ELR (cell line): ENCODE results near the gene MTOR.

Source experiments
- DNase-seq: peaks from one replicate; pipeline ENCODE4 v3.0.0-alpha.2; 2015; ENCODE audit warnings: low read depth

The MTOR gene

GRCh38 chr1:11280719-11281376 is 18.5 kb upstream of the MTOR start:
- DNase-seq, result no peak

- no peak for DNase-seq
Measured at GRCh38 chr1:11279630-11280029, 17.3 kb upstream of the MTOR start.

GRCh38 chr1:11279152-11279551 is 16.8 kb upstream of the MTOR start:
- DNase-seq, result no peak

- peak; percentile 36 for DNase-seq
Measured at GRCh38 chr1:11273595-11274234, 11.4 kb upstream of the MTOR start.

DNA sequence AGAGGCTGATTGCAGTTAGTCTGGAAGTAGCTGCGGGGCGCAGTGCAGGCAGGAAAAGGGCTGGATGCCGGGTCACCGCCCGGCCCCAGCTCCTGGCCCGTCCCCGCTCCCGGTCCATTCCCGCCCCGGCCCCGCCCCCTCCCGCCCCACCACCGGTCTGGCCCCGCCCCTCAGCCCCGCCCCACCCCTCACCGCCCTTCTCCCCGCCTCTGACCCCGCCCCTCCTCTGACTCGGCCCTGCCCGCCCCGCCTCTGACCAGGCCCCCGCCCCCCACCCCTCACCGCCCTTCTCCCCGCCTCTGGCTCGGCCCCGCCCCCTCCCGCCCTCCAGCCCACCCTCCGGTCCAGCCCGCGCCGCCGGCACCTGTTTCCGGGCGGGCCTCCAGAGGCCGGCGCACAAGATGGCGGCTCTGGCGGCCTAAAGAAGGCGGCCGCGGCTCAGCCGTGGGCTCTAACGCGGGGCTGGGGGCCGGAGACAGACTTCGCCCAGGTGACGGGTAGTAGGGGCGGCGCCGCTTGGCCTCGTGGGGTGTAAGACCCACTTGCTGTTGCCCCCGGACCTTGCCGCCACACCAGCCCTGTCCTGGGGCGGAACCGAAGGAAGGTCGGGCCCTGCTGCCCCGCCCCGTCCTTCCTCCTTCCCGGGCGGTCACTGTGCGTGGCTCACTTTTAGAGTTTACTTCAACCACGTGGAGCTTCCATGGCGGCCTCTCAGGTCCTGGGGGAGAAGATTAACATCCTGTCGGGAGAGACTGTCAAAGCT is 10.7 kb upstream of the MTOR start, which contains the start of gene UBIAD1:
Gene UBIAD1, plus strand, starts transcription at position 367 of the 763 bp plus-strand sequence. Its CDS starts 334 bp downstream, at position 701.
- DNase-seq, result peak; percentile 85

- DNase-seq, result no peak
Measured at GRCh38 chr1:11272544-11272831, 10.1 kb upstream of the MTOR start.

DNA sequence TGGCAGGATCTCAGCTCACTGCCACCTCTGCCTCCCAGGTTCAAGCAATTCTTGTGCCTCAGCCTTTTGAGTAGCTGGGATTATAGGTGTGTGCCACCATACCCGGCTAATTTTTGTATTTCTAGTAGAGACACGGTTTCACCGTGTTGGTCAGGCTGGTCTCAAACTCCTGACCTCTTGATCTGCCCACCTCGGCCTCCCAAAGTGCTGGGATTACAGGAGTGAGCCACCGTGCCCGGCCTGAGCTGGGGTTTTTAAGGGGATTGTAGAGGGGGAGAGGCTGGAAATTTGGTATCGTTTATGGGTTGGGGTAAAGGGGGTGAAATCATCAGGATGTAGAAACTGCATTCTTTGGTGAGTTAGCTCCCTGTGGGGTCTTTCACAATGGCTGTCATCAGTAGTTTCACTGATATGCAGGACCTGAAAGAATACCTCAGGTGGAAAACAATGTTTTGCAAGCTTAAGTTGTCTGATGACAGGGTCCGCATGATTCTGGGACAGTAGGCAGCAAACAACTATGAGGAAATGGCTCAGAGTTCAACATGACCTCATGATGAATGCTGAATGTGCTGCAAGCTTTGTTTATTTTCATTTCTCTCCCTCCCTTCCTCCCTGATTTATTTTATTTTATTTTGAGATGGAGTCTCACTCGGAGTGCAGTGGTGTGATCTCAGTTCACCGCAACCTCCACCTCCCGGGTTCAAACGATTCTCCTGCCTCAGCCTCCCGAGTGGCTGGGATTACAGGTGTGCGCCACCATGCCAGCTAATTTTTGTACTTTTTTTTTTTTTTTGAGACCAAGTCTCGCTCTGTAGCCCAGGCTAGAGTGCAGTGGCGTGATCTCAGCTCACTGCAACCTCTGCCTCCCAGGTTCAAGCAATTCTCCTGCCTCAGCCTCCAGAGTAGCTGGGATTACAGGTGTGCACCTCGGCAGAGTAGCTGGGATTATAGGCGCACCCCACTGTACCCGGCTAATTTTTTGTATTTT is 5.3 kb upstream of the MTOR start:
- peak; percentile 81 for DNase-seq

- no peak for DNase-seq
Measured at GRCh38 chr1:11266268-11267074, 4.1 kb upstream of the MTOR start.

DNA sequence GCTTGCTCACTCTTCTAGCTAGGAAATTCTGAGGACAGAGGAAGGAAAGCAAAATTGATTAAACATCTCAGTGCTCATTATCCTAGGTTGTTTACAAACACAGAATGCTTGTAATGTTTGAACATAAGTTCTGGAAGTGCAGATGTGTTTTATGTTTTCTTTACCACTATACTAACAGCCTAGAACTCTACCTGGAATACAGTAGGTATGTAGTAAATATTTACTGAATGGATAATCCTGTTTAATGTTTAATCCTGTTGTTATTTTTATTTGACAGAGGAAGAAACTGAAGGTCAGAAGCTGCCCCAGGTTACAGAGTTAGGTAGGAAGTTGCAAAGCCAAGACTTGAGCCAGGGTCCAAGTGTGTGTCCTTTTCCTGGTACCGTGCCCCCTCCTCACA is 6.1 kb downstream of the MTOR start:
- no peak for DNase-seq

- no peak for DNase-seq
Measured at GRCh38 chr1:11253226-11253625, 9.1 kb downstream of the MTOR start.

GRCh38 chr1:11252538-11252937 is 9.8 kb downstream of the MTOR start:
- no peak for DNase-seq

DNA sequence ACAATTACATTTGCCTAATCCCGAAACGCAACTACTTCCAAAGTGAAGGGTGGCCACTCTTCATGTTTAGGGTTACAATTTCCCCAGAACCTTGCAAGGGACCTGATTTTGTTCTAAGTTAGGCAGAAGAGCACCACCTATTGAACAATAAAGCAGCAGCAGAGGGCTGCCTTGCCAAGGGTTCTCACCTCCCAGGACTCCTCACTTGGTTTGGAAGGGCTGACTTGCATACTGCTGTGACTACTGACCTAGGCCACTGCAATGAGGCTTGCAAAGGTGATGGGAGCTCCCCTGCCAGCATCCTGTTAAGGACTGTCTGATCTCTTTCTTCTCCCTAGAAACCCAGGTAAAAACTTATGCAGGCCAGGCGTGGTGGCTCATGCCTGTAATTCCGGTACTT is 14.2 kb downstream of the MTOR start:
- DNase-seq, result no peak

DNA sequence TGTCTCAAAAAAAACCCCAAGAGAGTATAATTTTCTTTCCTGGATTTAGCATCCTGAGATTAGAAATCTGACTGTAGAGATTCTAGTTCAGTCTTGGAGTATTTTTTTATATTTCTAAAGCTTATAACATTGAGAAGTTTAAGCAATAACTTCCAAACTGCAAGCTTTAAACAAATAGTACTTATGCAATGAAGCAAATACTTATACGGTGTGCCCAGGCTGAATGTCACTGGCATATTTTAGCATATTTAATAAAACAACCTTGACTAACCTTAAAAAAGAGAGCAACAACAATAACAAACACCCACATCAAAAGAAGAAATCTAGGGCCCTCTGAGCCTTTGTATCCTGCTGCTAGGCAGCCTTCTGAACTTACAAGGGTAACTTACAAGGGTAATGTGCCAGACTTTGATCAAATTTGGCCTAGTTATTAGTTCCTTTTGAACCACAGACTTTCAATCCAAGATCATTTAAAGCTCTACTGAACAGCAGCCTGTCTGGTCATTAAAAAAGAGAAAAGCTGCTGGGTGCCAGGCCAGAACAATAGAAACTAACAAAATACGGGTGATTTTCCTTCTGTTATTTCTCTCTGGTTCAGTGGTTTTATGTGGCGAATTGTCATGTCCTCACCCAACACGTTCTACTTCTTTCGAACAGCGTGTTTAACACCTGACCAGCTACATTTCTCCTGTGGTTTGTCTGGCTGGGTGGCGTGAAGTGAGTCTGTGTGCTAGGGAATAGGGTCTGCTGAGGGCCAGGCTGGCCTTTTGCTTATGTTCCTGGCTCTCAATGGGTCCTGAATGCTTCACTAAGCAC is 16.2 kb downstream of the MTOR start:
- no peak for DNase-seq

DNA sequence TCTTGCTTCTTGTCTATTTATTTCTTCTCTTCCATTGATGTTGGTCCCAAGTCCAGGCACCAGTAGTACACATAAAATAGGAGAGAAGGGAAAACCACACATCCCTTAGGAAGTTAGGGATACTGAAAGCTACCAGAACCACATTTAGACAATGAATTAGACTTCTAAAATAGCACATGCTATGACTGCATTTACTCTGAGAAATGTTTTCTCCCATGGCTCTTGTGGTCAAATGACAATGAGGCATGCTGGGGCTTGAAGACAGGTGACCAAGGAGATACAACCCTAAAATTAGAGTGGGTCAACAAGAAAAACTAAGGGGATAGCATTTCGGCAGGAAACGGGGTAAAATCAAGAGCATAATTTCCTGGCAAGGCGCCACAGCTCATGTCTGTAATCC is 17.1 kb downstream of the MTOR start:
- DNase-seq, result no peak

DNA sequence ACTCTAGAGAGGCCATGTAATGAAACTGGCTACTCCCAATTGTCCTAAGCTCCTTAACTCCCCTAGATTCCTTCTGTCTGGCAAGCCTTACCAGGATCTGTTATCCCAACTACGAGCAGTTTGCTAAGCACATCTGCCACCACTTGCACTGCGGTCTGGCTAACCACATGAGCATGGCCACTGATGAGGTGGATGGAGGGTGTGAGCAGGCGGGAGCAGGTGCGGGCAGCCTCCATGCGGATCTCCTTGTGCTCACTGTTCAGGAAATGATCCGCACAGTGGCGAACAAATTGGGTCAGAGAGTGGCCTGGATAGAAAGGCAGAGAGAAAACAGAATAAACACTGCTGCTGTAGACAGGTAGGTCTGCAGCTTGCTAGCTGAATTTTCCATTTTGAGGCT is 24.0 kb downstream of the MTOR start:
- no peak for DNase-seq

DNA sequence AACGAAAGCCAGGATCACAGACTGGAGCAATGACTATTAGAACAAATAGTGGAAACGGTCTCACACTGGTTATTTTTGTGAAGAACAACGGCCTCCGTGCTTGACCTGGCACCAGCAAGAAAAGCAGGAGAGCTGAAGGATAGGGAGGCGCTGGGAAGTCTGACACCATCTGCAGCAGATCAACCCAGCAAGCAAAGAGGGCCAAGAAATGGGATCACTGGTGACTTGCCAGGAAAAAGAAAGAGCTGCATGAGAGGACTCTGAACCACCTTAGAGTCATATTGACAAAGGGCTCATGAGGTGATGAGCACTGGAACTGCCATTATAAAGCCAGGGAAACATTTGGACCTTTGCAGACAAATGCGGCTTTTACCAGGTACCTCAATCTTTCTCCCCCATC is 25.0 kb downstream of the MTOR start:
- no peak for DNase-seq

- no peak for DNase-seq
Measured at GRCh38 chr1:11233208-11233607, 29.1 kb downstream of the MTOR start.

- no peak for DNase-seq
Measured at GRCh38 chr1:11229203-11229602, 33.1 kb downstream of the MTOR start.

GRCh38 chr1:11227106-11228077 is 35.0 kb downstream of the MTOR start:
- DNase-seq, result no peak
